Measurements from ENCODE around the gene TMEM150A. TPM values are rescaled to one million over a fixed set of nuclear protein-coding genes. Genes with fewer than 3 reads are reported as not detected.

The TMEM150A gene
- total RNA-seq, 1 donor from 2014 or later: 2.2 TPM

Other genes starting within 250 kb of the TMEM150A start
- gene RETSAT, start 248.2 kb downstream of the TMEM150A start, total RNA-seq: 25.2 and 25.3 TPM in 2 replicates
- 19.0 and 21.2 TPM in 2 replicates for gene ELMOD3, start 247.9 kb downstream of the TMEM150A start, total RNA-seq
- gene CAPG, start 192.3 kb downstream of the TMEM150A start, total RNA-seq: 403 and 407 TPM in 2 replicates
- gene SH2D6, start 184.0 kb downstream of the TMEM150A start, total RNA-seq: 0.32 and 0.52 TPM in 2 replicates
- gene MAT2A, start 63.5 kb downstream of the TMEM150A start, total RNA-seq: 327 and 333 TPM in 2 replicates
- 21.3 and 24.3 TPM in 2 replicates for gene GGCX, start 41.2 kb downstream of the TMEM150A start, total RNA-seq
- 139 and 146 TPM in 2 replicates for gene VAMP8, start 25.1 kb downstream of the TMEM150A start, total RNA-seq
- 60.8 and 65.6 TPM in 2 replicates for gene VAMP5, start 18.3 kb downstream of the TMEM150A start, total RNA-seq
- 97.8 and 108 TPM in 2 replicates for gene RNF181, start 7.0 kb downstream of the TMEM150A start, total RNA-seq
- gene C2orf68, start 9.4 kb upstream of the TMEM150A start, total RNA-seq: 40.5 and 41.4 TPM in 2 replicates
- gene USP39, start 13.5 kb upstream of the TMEM150A start, total RNA-seq: 81.2 and 83.9 TPM in 2 replicates
- gene SFTPB, start 65.5 kb upstream of the TMEM150A start, total RNA-seq: not detected in 2 replicates
- gene GNLY, start 91.7 kb upstream of the TMEM150A start, total RNA-seq: 17.8 and 18.1 TPM in 2 replicates
- 0.18 and 0.20 TPM in 2 replicates for gene ATOH8, start 151.3 kb upstream of the TMEM150A start, total RNA-seq

All from T-helper 2 cell treated with Interferon-gamma antibody and Interleukin-4, amounts not matched to agents 100 ng/mL and 5 ng/mL, for 36 hours (primary cell).